ENCODE data around the gene RAD21L1.

The RAD21L1 gene

GRCh38 chr20:1207293-1207878 is 18.5 kb upstream of the RAD21L1 start:
- no peak for TF ChIP-seq CREB1 (IDR thresholded peaks at IDR 0.05; ENCODE audit: low read depth)
- TF ChIP-seq USF1 (IDR thresholded peaks at IDR 0.05): peak; percentile 46

GRCh38 chr20:1209447-1210387 is 16.1 kb upstream of the RAD21L1 start:
- TF ChIP-seq EGR1 (IDR thresholded peaks at IDR 0.05): no peak
- TF ChIP-seq TCF12 (IDR thresholded peaks at IDR 0.05; ENCODE audit: low read depth): no peak
- TF ChIP-seq RAD21 (IDR thresholded peaks at IDR 0.05; ENCODE audit: low read depth): peak; percentile 36; the same call in 1 of the 2 replicates
- TF ChIP-seq NFIC (IDR thresholded peaks at IDR 0.05): no peak
- no peak for TF ChIP-seq ZBTB7A (IDR thresholded peaks at IDR 0.05; ENCODE audit: low read depth)
- TF ChIP-seq REST (IDR thresholded peaks at IDR 0.05; ENCODE audit: low read depth): no peak

- no peak for TF ChIP-seq TEAD4 (IDR thresholded peaks at IDR 0.05)
- no peak for TF ChIP-seq USF1 (IDR thresholded peaks at IDR 0.05)
- no peak for TF ChIP-seq TCF12 (IDR thresholded peaks at IDR 0.05; ENCODE audit: low read depth)
- no peak for TF ChIP-seq ZBTB7A (IDR thresholded peaks at IDR 0.05; ENCODE audit: low read depth)
- no peak for TF ChIP-seq FOXM1 (IDR thresholded peaks at IDR 0.05; ENCODE audit: borderline replicate concordance, low read depth)
- TF ChIP-seq YY1 (IDR thresholded peaks at IDR 0.05; ENCODE audit: low read depth): no peak
- TF ChIP-seq CREB1 (IDR thresholded peaks at IDR 0.05; ENCODE audit: low read depth): no peak
- TF ChIP-seq EGR1 (IDR thresholded peaks at IDR 0.05): no peak
- TF ChIP-seq RAD21 (IDR thresholded peaks at IDR 0.05; ENCODE audit: low read depth): no peak
- no peak for TF ChIP-seq CEBPB (IDR thresholded peaks at IDR 0.05)
- TF ChIP-seq MAX (IDR thresholded peaks at IDR 0.05): no peak
- TF ChIP-seq TAF1 (IDR thresholded peaks at IDR 0.05; ENCODE audit: low read depth): no peak
- TF ChIP-seq NFIC (IDR thresholded peaks at IDR 0.05): no peak
Observed at GRCh38 chr20:1210501-1210900, 15.3 kb upstream of the RAD21L1 start.

DNA sequence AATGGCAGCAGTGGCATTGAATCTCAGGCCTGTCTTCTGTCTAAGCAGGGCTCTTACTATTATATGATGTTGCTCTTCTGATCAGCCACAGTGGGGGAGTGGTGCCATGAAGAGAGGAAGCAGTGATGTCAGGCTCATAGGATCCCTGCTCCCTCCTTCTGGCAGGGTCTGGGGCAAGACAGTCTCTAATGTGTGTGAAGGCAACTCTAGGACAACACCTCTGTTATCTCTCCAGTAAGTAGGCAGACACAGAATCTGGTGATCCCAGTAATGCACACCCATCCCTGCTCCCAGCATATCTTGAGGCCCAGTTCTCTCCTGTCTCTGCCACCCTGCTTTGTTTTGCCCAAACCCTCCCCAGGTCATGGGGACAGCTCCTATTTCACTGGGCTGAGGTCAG is 13.8 kb upstream of the RAD21L1 start:
- TF ChIP-seq FOXM1 (IDR thresholded peaks at IDR 0.05; ENCODE audit: borderline replicate concordance, low read depth): no peak
- no peak for TF ChIP-seq MAX (IDR thresholded peaks at IDR 0.05)
- TF ChIP-seq CEBPB (IDR thresholded peaks at IDR 0.05): no peak
- TF ChIP-seq REST (IDR thresholded peaks at IDR 0.05; ENCODE audit: low read depth): no peak
- TF ChIP-seq USF1 (IDR thresholded peaks at IDR 0.05): no peak
- TF ChIP-seq TAF1 (IDR thresholded peaks at IDR 0.05; ENCODE audit: low read depth): no peak
- TF ChIP-seq YY1 (IDR thresholded peaks at IDR 0.05; ENCODE audit: low read depth): no peak
- TF ChIP-seq EGR1 (IDR thresholded peaks at IDR 0.05): no peak
- no peak for TF ChIP-seq CREB1 (IDR thresholded peaks at IDR 0.05; ENCODE audit: low read depth)
- no peak for TF ChIP-seq ZBTB7A (IDR thresholded peaks at IDR 0.05; ENCODE audit: low read depth)
- no peak for TF ChIP-seq TEAD4 (IDR thresholded peaks at IDR 0.05)

- TF ChIP-seq TEAD4 (IDR thresholded peaks at IDR 0.05) (no peak), REST (IDR thresholded peaks at IDR 0.05; ENCODE audit: low read depth) (no peak), CREB1 (IDR thresholded peaks at IDR 0.05; ENCODE audit: low read depth) (no peak), EGR1 (IDR thresholded peaks at IDR 0.05) (no peak), RAD21 (IDR thresholded peaks at IDR 0.05; ENCODE audit: low read depth) (peak; percentile 83)
Observed at GRCh38 chr20:1212607-1213396, 13.0 kb upstream of the RAD21L1 start.

Measured in Ishikawa (cell line).